HepG2 (cell line): ENCODE results near the gene TTLL11. TPM values are rescaled to one million over a fixed set of nuclear protein-coding genes. Genes with fewer than 3 reads are reported as not detected.

Source experiments
- ATAC-seq: fragments of 200-7000 bp; cut with Tn5 transposase; 3 replicates; pipeline ENCODE4 v1.9.1; 2020; ENCODE audit warnings: mild to moderate bottlenecking, moderate library complexity
- BruUV-seq: library from RNA; stranded (reverse); fragments of 400-500 nt; replicated peaks from 2 replicates; lab custom pipeline; 2021; lab: Mats Ljungman, UMichigan
- CTCF ChIA-PET: fragments of 300-600 bp; formaldehyde crosslinking; extraction: SDS; loops from one replicate; lab custom pipeline; 2021; ENCODE audit warnings: low total read pairs, inconsistent platforms, low intra/inter-chr PET ratio; lab: Yijun Ruan, JAX
- POLR2A ChIA-PET: fragments of 350-600 bp; sonication (Branson Sonifier 250); formaldehyde crosslinking; loops from one replicate; lab custom pipeline; 2020; ENCODE audit warnings: antibody characterized with exemption, inconsistent platforms; lab: Yijun Ruan, JAX
- DNase-seq: peaks from one replicate; pipeline ENCODE4 v3.0.0-alpha.2; 2015; ENCODE audit warnings: low spot score
- FAIRE-seq: peaks from 3 replicates; lab custom pipeline; 2011; peaks lifted over from hg19 to GRCh38; lab: Jason Lieb, UNC
- H2AFZ ChIP-seq: one replicate; pipeline ENCODE4 v1.6.1; 2011; ENCODE audit warnings: low read length, inconsistent platforms
- H3K27ac ChIP-seq: fragments of 300-600 bp; 3 replicates; pipeline ENCODE4 v1.8.0; 2011; ENCODE audit warnings: mixed run types, mild to moderate bottlenecking, mixed read lengths, low read length, inconsistent platforms; ENCODE audit not compliant: insufficient read depth; ENCODE audit errors: extremely low read length
- H3K27me3 ChIP-seq, 2 experiments: fragments of 200-600 bp in 1 of 2; 2 replicates in 1 of 2; 3 replicates in 1 of 2; pipeline versions ENCODE4 v1.6.0 to v1.8.0; 2011; ENCODE audit warnings: low read length in 2 of 2, mild to moderate bottlenecking in 2 of 2, moderate library complexity in 2 of 2, inconsistent platforms in 1 of 2; ENCODE audit not compliant: insufficient read depth in 2 of 2, control insufficient read depth in 1 of 2
- H3K36me3 ChIP-seq, 2 experiments: fragments of 200-600 bp in 1 of 2; replicated peaks in 1 of 2; 2 replicates in 1 of 2; 3 replicates in 1 of 2; pipeline versions ENCODE4 v1.5.1 to v1.8.0; 2011; ENCODE audit warnings: low read length in 2 of 2, inconsistent platforms in 1 of 2; ENCODE audit not compliant: insufficient read depth in 2 of 2, control insufficient read depth in 1 of 2
- H3K4me1 ChIP-seq: 2 replicates; pipeline ENCODE4 v1.5.1; 2012; ENCODE audit warnings: low read length, inconsistent platforms; ENCODE audit not compliant: insufficient read depth
- H3K4me2 ChIP-seq: 2 replicates; pipeline ENCODE4 v1.6.0; 2011; ENCODE audit warnings: low read depth, low read length, inconsistent platforms
- H3K4me3 ChIP-seq, 3 experiments: fragments of 200-600 bp in 1 of 3; sonication (generic), shearing (Covaris generic) in 1 of 3; replicated peaks in 1 of 3; 2 replicates each; pipeline ENCODE4 v1.5.1; 2011 to 2016; ENCODE audit warnings: low read length in 3 of 3, inconsistent platforms in 2 of 3, low read depth in 2 of 3, mild to moderate bottlenecking in 2 of 3, control low read depth in 1 of 3, mixed read lengths in 1 of 3; ENCODE audit not compliant: insufficient read depth in 1 of 3
- H3K79me2 ChIP-seq: one replicate; pipeline ENCODE4 v1.6.1; 2011; ENCODE audit warnings: low read length, inconsistent platforms; ENCODE audit not compliant: insufficient read depth
- H3K9ac ChIP-seq: 2 replicates; pipeline ENCODE4 v1.6.0; 2011; ENCODE audit warnings: mild to moderate bottlenecking, low read depth, low read length, inconsistent platforms; ENCODE audit not compliant: insufficient read depth
- H3K9me3 ChIP-seq: 2 replicates; pipeline ENCODE4 v1.5.1; 2012; ENCODE audit warnings: mild to moderate bottlenecking, low read length
- H4K20me1 ChIP-seq: 2 replicates; pipeline ENCODE4 v1.6.0; 2011; ENCODE audit warnings: inconsistent platforms, mild to moderate bottlenecking, low read length, moderate library complexity; ENCODE audit not compliant: insufficient read depth
- HNRNPK ChIP-seq: fragments of 200-400 bp; formaldehyde crosslinking; IDR thresholded peaks from 2 replicates; pipeline ENCODE4 v1.6.1; 2018; ENCODE audit warnings: low read length, low read depth, moderate library complexity, mild to moderate bottlenecking; ENCODE audit not compliant: poor library complexity, severe bottlenecking
- MXD4 ChIP-seq: IDR thresholded peaks from 2 replicates; pipeline ENCODE4 v1.6.1; 2016; ENCODE audit warnings: mild to moderate bottlenecking, missing biosample characterization, missing genetic modification reagents
- SMAD1 ChIP-seq: sonication (generic); formaldehyde crosslinking; IDR thresholded peaks from 2 replicates; pipeline ENCODE4 v1.4.0; 2020; ENCODE audit warnings: missing genetic modification reagents, low read depth, mild to moderate bottlenecking, borderline replicate concordance
- ZNF350 ChIP-seq: sonication (generic); formaldehyde crosslinking; IDR thresholded peaks from 2 replicates; pipeline ENCODE4 v1.4.0; 2020; ENCODE audit warnings: mild to moderate bottlenecking, low read depth, missing genetic modification reagents, borderline replicate concordance
- ZNF550 ChIP-seq: sonication (generic); formaldehyde crosslinking; IDR thresholded peaks from 2 replicates; pipeline ENCODE4 v1.4.0; 2020; ENCODE audit warnings: mild to moderate bottlenecking, missing genetic modification reagents, borderline replicate concordance
- WGBS: methylation state at CpG from one replicate; pipeline ENCODE4 v1.1.6; 2017; ENCODE audit warnings: low lambda C conversion rate; 5-methylcytosine and 5-hydroxymethylcytosine counted together
- in situ Hi-C: cut with HindIII; loops from 2 replicates; pipeline ENCODE4 v1.10.0; 2017; ENCODE audit warnings: low pct_unique_long_range_greater_than_20kb; ENCODE audit not compliant: extremely low pct_ligation_motif_present
- intact Hi-C: fragments of 100-400 bp; cut with micrococcal nuclease; formaldehyde crosslinking; loops from one replicate; pipeline ENCODE4 v1.10.0; 2022; ENCODE audit not compliant: unreplicated experiment
- polyA plus RNA-seq, 8 experiments: library from polyadenylated mRNA; depleted of rRNA in 3 of 8; stranded (reverse) in 7 of 8; unstranded in 1 of 8; fragments of >200 nt; fragmentation: Illumina TruSeq in 4 of 8; extraction: Trizol in 4 of 8; gene quantifications; 2 replicates each; pipeline versions ENCODE4 v1.2.1 to v1.2.3, GENCODE V29; 2011 to 2016; ENCODE audit warnings: low read depth in 4 of 8, missing spikeins in 1 of 8, mixed read lengths in 1 of 8; ENCODE audit not compliant: insufficient read depth in 1 of 8
- total RNA-seq, 5 experiments: library from RNA; depleted of rRNA; stranded (reverse); fragments of >200 nt; fragmentation: Illumina TruSeq; extraction: Trizol; gene quantifications; 2 replicates each; pipeline ENCODE4 v1.2.3, GENCODE V29; 2016; ENCODE audit warnings: low read depth in 1 of 5
- TF ChIP-seq, protein P1 (sequence below): sonication (generic); formaldehyde crosslinking; IDR thresholded peaks from 2 replicates; pipeline ENCODE4 v1.5.0; 2020; ENCODE audit warnings: missing genetic modification reagents, mild to moderate bottlenecking, borderline replicate concordance
- TF ChIP-seq, protein P2 (sequence below): sonication (generic); formaldehyde crosslinking; IDR thresholded peaks from 2 replicates; pipeline ENCODE4 v1.8.1; 2023; ENCODE audit warnings: missing genetic modification reagents, mild to moderate bottlenecking, borderline replicate concordance

Gene TTLL11
- total and polyA plus RNA-seq, 2 of the 13 experiments (the other 11 are each of a cell fraction or from before 2014, with no cell fraction given), result 4.5 to 5.2 TPM

DNA sequence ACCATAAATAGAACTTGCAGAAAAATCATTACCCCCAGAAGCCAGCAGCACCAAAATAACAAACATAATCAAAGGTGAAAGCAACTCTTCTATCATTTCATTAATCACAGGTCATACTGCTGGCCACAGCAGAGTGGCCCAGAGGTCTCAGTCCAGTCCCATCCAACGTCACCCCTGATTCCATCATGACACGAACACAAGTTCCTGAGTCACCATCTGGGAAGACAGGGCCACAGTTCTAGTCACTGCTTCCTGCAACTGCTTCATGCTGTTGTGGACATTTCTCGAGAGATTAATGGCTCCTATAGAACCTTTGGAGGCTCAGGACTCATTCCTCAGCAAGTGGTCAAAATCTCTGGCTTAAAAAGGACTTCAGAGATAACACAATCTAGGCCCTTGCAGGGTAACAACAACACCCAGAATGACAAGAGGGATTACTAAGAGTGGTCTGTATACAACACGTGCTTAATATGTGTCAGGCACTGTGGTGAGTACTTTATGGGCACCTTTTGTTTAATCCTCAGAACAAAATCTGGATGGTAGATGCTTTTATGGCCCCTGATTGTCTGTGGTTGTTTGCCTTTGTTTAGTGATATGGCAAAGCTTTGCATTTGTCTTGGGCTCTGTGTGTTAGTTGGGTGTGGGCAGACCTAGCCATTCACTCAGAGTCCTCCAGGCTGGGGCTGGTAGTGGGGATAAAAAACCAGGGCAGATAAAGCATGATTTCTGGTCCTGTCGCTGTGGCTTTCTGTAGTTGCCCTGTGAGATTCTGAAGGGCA is 257.3 kb downstream of the TTLL11 start:
- ChIA-PET POLR2A (no interaction called here), CTCF (no interaction called here)
- no peaks in the 10 kb centered on the region for H4K20me1 ChIP-seq
- WGBS, result 22% methylated on average over 4 of the region's 5 CpGs
- no peak overlapping the region for H3K4me3 ChIP-seq
- in situ Hi-C loops (no loop called here), intact Hi-C loops (no loop called here)
- no peaks in the 10 kb centered on the region for H3K36me3 ChIP-seq
- no peak for ATAC-seq
- H3K4me1 ChIP-seq, result peaks cover 7% of the 10 kb centered on the region
- H3K27me3 ChIP-seq, result peaks cover 3 to 22% of the 10 kb centered on the region in 2 experiments; a peak in 3 of 5 replicates
- H3K27ac ChIP-seq, result no peak overlapping the region
- BruUV-seq, result no TSS peak
- TF ChIP-seq HNRNPK (no peak), ZNF550 (no peak), SMAD1 (no peak), ZNF350 (CRISPR knock-in tag) (no peak), MXD4 (CRISPR knock-in tag) (no peak)
- TF ChIP-seq, protein P1, sequence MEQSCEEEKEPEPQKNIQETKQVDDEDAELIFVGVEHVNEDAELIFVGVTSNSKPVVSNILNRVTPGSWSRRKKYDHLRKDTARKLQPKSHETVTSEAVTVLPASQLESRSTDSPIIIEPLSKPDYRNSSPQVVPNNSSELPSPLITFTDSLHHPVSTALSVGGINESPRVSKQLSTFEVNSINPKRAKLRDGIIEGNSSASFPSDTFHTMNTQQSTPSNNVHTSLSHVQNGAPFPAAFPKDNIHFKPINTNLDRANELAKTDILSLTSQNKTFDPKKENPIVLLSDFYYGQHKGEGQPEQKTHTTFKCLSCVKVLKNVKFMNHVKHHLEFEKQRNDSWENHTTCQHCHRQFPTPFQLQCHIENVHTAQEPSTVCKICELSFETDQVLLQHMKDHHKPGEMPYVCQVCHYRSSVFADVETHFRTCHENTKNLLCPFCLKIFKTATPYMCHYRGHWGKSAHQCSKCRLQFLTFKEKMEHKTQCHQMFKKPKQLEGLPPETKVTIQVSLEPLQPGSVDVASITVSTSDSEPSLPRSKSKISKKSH, result no peak
- TF ChIP-seq, protein P2, sequence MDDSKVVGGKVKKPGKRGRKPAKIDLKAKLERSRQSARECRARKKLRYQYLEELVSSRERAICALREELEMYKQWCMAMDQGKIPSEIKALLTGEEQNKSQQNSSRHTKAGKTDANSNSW (CRISPR knock-in tag), result no peak
- no peak for FAIRE-seq
- no peak overlapping the region for H3K4me2 ChIP-seq
- H3K79me2 ChIP-seq, result no peaks in the 10 kb centered on the region
- no peak for DNase-seq
- no peak overlapping the region for H2AFZ ChIP-seq
- no peak overlapping the region for H3K9ac ChIP-seq
- no peaks in the 10 kb centered on the region for H3K9me3 ChIP-seq
